ENCODE data around the gene PLBD2. TPM values are rescaled to one million over a fixed set of nuclear protein-coding genes. Genes with fewer than 3 reads are reported as not detected.

Gene PLBD2
- 10 to 100 TPM in 4 of 8 experiments, 1 to 10 TPM in 4; 5.2 to 73.8 (median 9.9) TPM for total RNA-seq

DNA sequence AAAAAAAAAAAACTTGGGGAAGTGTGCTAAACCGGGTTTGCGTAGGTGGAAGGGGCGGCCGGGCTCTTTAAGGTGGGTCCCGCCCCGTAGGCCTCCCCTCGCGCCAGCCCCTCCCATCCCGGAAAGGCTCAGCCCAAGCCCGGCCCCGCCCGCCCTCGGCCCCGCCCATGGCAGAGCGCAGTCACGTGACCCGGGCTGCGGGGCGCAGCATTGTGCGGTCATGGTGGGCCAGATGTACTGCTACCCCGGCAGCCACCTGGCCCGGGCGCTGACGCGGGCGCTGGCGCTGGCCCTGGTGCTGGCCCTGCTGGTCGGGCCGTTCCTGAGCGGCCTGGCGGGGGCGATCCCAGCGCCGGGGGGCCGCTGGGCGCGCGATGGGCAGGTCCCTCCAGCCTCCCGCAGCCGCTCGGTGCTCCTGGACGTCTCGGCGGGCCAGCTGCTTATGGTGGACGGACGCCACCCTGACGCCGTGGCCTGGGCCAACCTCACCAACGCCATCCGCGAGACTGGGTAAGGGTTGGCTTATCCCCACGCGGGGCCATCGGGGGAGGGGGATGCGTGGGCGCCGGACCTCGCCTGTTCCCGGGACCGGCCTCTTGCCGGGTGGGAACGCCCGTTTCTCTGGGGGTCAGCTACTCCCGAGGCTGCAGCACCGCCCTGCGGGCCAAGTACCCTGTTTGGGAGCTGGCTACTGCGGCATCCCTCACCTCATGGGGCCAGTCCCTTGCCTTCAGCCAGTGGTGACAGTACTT lies at the start of gene PLBD2:
Gene PLBD2, plus strand, starts transcription at position 207 of the 752 bp plus-strand sequence. Its CDS starts 14 bp downstream, at position 221.
- in situ Hi-C loops (cut with MboI; ENCODE audit: low pct_unique_long_range_greater_than_20kb in 2 of 9, low sequenced_read_pairs in 9 of 9, unreplicated experiment in 9 of 9) = no loop called here
- peaks cover 5 to 9% of the 10 kb centered on the region in 2 donors for H3K4me1 ChIP-seq (replicated peaks in 1 of 2)
- peak; percentile 79 to 96 (median 96) for ATAC-seq (replicated peaks in 6 of 8)
- peak within 1 kb of the TSS; percentile 46 to 66 for H3K27ac ChIP-seq
- 0 to 6% (median 0%) methylated on average over 1 to 12 of the region's 67 CpGs; no CpG with 5 or more reads in 7 of the 10 experiments for WGBS, 10 experiments
- H3K4me3 ChIP-seq = peak within 1 kb of the TSS; percentile 77 to 97 (median 87)

- peak in 1 of 8 experiments; percentile 11 for ATAC-seq (replicated peaks in 6 of 8)
- Histone ChIP-seq H3K27ac (no peak overlapping the region), H3K4me1 (replicated peaks in 1 of 2) (peaks cover 3 to 8% of the 10 kb centered on the region in 2 donors), H3K4me3 (no peak overlapping the region)
- WGBS, 10 experiments = 80 to 100% (median 100%) methylated on average over 1 of the region's 1 CpG; no CpG with 5 or more reads in 5 of the 10 experiments
- in situ Hi-C loops (cut with MboI; ENCODE audit: low pct_unique_long_range_greater_than_20kb in 2 of 9, low sequenced_read_pairs in 9 of 9, unreplicated experiment in 9 of 9) = no loop called here
These were observed 47.9 kb upstream of the PLBD2 start for GRCh38 chr12:113310489-113310888.

DNA sequence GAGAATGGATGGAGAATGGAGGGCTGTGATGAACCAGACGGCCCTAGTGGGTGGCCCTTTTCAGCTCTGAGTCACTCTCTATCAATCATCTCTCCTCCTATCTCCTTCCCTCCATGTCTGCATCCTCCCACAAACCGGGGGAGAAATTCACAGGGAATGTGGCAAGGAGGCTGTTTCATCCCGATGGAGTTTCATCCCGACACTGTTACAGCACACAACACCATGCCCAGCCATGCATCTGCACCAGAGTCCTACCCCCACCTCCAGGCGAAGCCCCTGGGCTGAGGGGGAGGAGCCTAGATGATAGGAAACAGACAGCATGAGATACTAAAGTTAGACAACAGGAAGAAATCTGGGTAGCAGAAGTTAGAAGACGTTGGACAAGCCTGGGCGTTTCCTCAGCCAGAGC lies 44.3 kb upstream of the PLBD2 start:
- in situ Hi-C loops (cut with MboI; ENCODE audit: low pct_unique_long_range_greater_than_20kb in 2 of 9, low sequenced_read_pairs in 9 of 9, unreplicated experiment in 9 of 9) = no loop called here
- 2 to 56% (median 40%) methylated on average over 1 to 5 of the region's 7 CpGs; no CpG with 5 or more reads in 1 of the 10 experiments for WGBS, 10 experiments
- ATAC-seq (replicated peaks in 6 of 8) = peak in 7 of 8 experiments; percentile 51 to 94 (median 80)

GRCh38 chr12:113315358-113315757 lies 43.0 kb upstream of the PLBD2 start:
- in situ Hi-C loops (cut with MboI; ENCODE audit: low pct_unique_long_range_greater_than_20kb in 2 of 9, low sequenced_read_pairs in 9 of 9, unreplicated experiment in 9 of 9) = no loop called here
- peaks cover 3 to 8% of the 10 kb centered on the region in 2 donors for H3K4me1 ChIP-seq (replicated peaks in 1 of 2)
- no peak overlapping the region for H3K4me3 ChIP-seq
- peak in 1 of 8 experiments; percentile 5 for ATAC-seq (replicated peaks in 6 of 8)
- WGBS, 10 experiments = 0 to 100% (median 72%) methylated on average over 1 to 5 of the region's 9 CpGs; no CpG with 5 or more reads in 5 of the 10 experiments
- no peak overlapping the region for H3K27ac ChIP-seq

More for the DNA sequence above, 44.3 kb upstream of the PLBD2 start:
- peaks cover 3 to 8% of the 10 kb centered on the region in 2 donors for H3K4me1 ChIP-seq (replicated peaks in 1 of 2)
- peak overlapping the region in 1 of 2 donors; percentile 19 for H3K27ac ChIP-seq
- no peak overlapping the region for H3K4me3 ChIP-seq

- H3K27ac ChIP-seq = no peak overlapping the region
- ATAC-seq (replicated peaks in 6 of 8) = no peak
- H3K4me1 ChIP-seq (replicated peaks in 1 of 2) = peaks cover 3 to 8% of the 10 kb centered on the region in 2 donors
- 100% methylated on average over 1 to 3 of the region's 7 CpGs; no CpG with 5 or more reads in 7 of the 10 experiments for WGBS, 10 experiments
- no peak overlapping the region for H3K4me3 ChIP-seq
- in situ Hi-C loops (cut with MboI; ENCODE audit: low pct_unique_long_range_greater_than_20kb in 2 of 9, low sequenced_read_pairs in 9 of 9, unreplicated experiment in 9 of 9) = no loop called here
These were observed 42.2 kb upstream of the PLBD2 start for GRCh38 chr12:113316155-113316554.

DNA sequence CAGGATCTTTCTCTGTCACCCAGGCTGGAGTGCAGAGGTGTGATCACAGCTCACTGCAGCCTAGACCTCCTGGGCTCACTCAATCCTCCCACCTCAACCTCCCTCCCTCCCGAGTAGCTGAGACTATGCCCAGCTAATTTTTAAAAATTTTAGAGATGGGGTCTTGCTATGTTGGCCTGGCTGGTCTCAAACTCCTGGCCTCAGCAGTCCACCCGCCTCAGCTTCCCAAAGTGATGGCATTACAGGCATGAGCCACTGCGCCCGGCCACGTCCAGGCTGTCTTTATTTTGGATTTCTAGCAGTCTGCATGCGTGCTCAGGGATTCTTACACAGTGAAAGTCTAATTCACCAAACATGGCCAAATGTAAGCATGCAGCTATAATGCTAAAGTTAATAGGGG lies 41.3 kb upstream of the PLBD2 start:
- ATAC-seq (replicated peaks in 6 of 8) = no peak
- in situ Hi-C loops (cut with MboI; ENCODE audit: low pct_unique_long_range_greater_than_20kb in 2 of 9, low sequenced_read_pairs in 9 of 9, unreplicated experiment in 9 of 9) = no loop called here
- 50 to 100% (median 92%) methylated on average over 1 to 5 of the region's 6 CpGs; no CpG with 5 or more reads in 3 of the 10 experiments for WGBS, 10 experiments

GRCh38 chr12:113318046-113318656 lies 40.2 kb upstream of the PLBD2 start:
- Histone ChIP-seq H3K4me1 (replicated peaks in 1 of 2) (peaks cover 3 to 8% of the 10 kb centered on the region in 2 donors), H3K27ac (no peak overlapping the region), H3K4me3 (no peak overlapping the region)
- in situ Hi-C loops (cut with MboI; ENCODE audit: low pct_unique_long_range_greater_than_20kb in 2 of 9, low sequenced_read_pairs in 9 of 9, unreplicated experiment in 9 of 9) = no loop called here
- 90 to 100% (median 97%) methylated on average over 1 to 3 of the region's 4 CpGs; no CpG with 5 or more reads in 2 of the 10 experiments for WGBS, 10 experiments
- no peak for ATAC-seq (replicated peaks in 6 of 8)

More for the DNA sequence above, 41.3 kb upstream of the PLBD2 start:
- Histone ChIP-seq H3K4me3 (no peak overlapping the region), H3K4me1 (replicated peaks in 1 of 2) (peaks cover 3 to 8% of the 10 kb centered on the region in 2 donors), H3K27ac (no peak overlapping the region)

- no peak for ATAC-seq (replicated peaks in 6 of 8)
- in situ Hi-C loops (cut with MboI; ENCODE audit: low pct_unique_long_range_greater_than_20kb in 2 of 9, low sequenced_read_pairs in 9 of 9, unreplicated experiment in 9 of 9) = no loop called here
- 82 to 100% (median 90%) methylated on average over 2 to 7 of the region's 15 CpGs; no CpG with 5 or more reads in 3 of the 10 experiments for WGBS, 10 experiments
- Histone ChIP-seq H3K4me1 (replicated peaks in 1 of 2) (peaks cover 0 to 2% of the 10 kb centered on the region in 2 donors), H3K27ac (no peak overlapping the region), H3K4me3 (no peak overlapping the region)
These were observed 39.3 kb upstream of the PLBD2 start for GRCh38 chr12:113318900-113319628.

DNA sequence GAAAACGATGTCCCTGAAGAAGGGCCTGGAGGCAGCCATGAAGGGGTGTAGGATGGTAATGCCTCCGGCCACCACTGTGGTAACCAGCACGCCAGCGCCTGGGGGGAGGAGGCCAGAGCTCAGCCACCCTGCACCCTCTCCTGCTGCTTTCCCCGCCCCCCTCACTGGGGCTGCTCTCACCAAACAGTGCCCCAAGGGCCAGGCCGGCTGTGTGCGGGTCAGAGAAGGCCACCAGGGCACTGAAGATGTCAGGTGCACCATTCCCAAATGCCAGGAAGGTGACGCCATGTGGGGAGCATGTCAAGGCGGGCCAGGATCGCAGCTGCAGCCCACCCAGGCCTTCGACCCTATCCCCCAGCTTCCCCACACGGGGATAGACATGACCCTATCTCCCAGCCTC lies 38.0 kb upstream of the PLBD2 start:
- WGBS, 10 experiments = 60 to 100% (median 77%) methylated on average over 1 to 3 of the region's 12 CpGs; no CpG with 5 or more reads in 6 of the 10 experiments
- Histone ChIP-seq H3K4me1 (replicated peaks in 1 of 2) (no peaks in the 10 kb centered on the region), H3K4me3 (no peak overlapping the region), H3K27ac (no peak overlapping the region)
- no peak for ATAC-seq (replicated peaks in 6 of 8)
- in situ Hi-C loops (cut with MboI; ENCODE audit: low pct_unique_long_range_greater_than_20kb in 2 of 9, low sequenced_read_pairs in 9 of 9, unreplicated experiment in 9 of 9) = no loop called here

- Histone ChIP-seq H3K27ac (no peak overlapping the region), H3K4me3 (no peak overlapping the region), H3K4me1 (replicated peaks in 1 of 2) (no peaks in the 10 kb centered on the region)
- WGBS, 10 experiments = 80 to 100% (median 100%) methylated on average over 1 to 2 of the region's 2 CpGs; no CpG with 5 or more reads in 5 of the 10 experiments
- ATAC-seq (replicated peaks in 6 of 8) = no peak
- in situ Hi-C loops (cut with MboI; ENCODE audit: low pct_unique_long_range_greater_than_20kb in 2 of 9, low sequenced_read_pairs in 9 of 9, unreplicated experiment in 9 of 9) = no loop called here
These were observed 36.0 kb upstream of the PLBD2 start for GRCh38 chr12:113322343-113322742.

GRCh38 chr12:113325916-113326315 lies 32.5 kb upstream of the PLBD2 start:
- WGBS, 10 experiments = 0 to 100% (median 88%) methylated on average over 1 to 3 of the region's 3 CpGs; no CpG with 5 or more reads in 1 of the 10 experiments
- no peak overlapping the region for H3K4me3 ChIP-seq
- no peaks in the 10 kb centered on the region for H3K4me1 ChIP-seq (replicated peaks in 1 of 2)
- in situ Hi-C loops (cut with MboI; ENCODE audit: low pct_unique_long_range_greater_than_20kb in 2 of 9, low sequenced_read_pairs in 9 of 9, unreplicated experiment in 9 of 9) = no loop called here
- ATAC-seq (replicated peaks in 6 of 8) = peak in 3 of 8 experiments; percentile 66 to 83 (median 79)
- H3K27ac ChIP-seq = no peak overlapping the region

DNA sequence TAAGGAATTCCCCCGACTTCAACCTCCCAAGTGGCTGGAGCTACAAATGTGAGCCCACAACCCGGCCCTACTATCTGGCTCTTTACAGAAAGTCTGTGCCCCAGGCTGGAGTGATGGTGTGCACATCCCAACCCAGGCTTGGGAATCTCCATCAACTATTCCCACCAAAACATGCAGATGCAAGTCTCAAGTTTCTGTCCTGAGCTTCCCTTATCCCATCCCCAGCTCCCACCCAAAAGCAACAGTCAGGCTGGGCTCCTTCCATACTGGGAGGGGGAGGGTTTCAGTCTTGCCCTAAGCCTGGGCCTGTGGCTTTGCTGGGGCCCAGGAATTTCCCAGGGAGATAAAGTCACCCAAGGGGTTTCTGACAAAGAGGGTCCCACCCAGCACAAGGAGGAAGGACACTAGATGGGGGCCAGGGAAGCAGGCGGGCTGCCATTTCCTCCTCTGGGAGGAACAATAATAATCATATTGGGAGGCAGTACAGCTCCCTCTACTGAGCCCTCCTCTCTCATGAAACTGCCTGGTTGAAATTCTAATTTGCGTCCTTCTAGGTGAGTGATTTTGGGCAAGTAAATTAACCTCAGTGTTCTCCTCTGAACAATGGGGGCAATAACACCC lies 31.5 kb upstream of the PLBD2 start:
- H3K4me3 ChIP-seq = no peak overlapping the region
- peak in 3 of 8 experiments; percentile 2 to 51 (median 4) for ATAC-seq (replicated peaks in 6 of 8)

More for the DNA sequence above, 31.5 kb upstream of the PLBD2 start:
- H3K4me1 ChIP-seq (replicated peaks in 1 of 2) = no peaks in the 10 kb centered on the region
- H3K27ac ChIP-seq = no peak overlapping the region
- in situ Hi-C loops (cut with MboI; ENCODE audit: low pct_unique_long_range_greater_than_20kb in 2 of 9, low sequenced_read_pairs in 9 of 9, unreplicated experiment in 9 of 9) = no loop called here
- WGBS, 10 experiments = 17 to 100% (median 77%) methylated on average over 1 to 3 of the region's 4 CpGs; no CpG with 5 or more reads in 6 of the 10 experiments
